ENCODE measurements around the gene PRKD2. TPM values are rescaled to one million over a fixed set of nuclear protein-coding genes. Genes with fewer than 3 reads are reported as not detected.
A peak's percentile ranks its signal among the peaks of the same experiment; 100 is the strongest.

PRKD2 gene
- total and polyA plus RNA-seq, 2 experiments from 2014 or later, result 53.8 to 68.0 TPM

DNA sequence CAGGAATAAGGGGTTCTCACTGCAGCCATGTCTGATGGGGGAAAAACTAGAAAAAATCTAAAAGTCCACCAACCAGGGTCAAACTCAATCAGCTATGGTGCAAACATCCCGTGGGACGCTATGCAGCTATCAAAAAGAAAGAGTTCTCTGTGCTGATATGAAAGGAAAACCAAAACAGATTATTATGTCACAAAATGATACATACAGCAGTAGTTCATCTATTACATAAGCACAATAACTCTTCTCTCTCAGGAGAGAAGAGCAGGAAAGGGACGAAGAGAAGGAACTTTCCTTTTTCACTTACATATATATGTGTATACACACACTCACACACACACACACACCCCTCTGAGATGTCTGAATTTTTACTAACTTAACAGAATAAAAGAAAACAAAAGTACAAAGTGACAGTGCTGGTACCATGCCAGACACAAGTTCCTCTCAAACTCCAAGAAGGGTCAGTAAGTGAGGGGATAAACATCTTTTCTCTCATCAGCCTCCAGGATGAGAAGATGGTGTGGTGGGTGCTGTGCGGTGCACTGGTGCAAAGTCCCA is 26.1 kb upstream of the PRKD2 start:
- H3K36me3 Mint-ChIP-seq (ENCODE audit: low read depth), result peaks cover 28% of the 10 kb centered on the region
- Histone ChIP-seq H3K4me1 (ENCODE audit: insufficient read depth) (peaks cover 7% of the 10 kb centered on the region; the same call in 1 of the 2 replicates), H2AFZ (no peak overlapping the region), H3K9me2 (ENCODE audit: insufficient read depth) (no peaks in the 10 kb centered on the region), H3K4me3 (no peak overlapping the region), H3F3A (replicated peaks; ENCODE audit: low read depth) (0 out of 2 replicates have a peak, but pooled peaks cover 6% of the 10 kb centered on the region), H3K79me2 (replicated peaks; ENCODE audit: insufficient read depth) (peaks cover 78% of the 10 kb centered on the region), H4K20me1 (replicated peaks; ENCODE audit: insufficient read depth) (peaks cover 69% of the 10 kb centered on the region), H3K36me3 (ENCODE audit: insufficient read depth) (peaks cover 4% of the 10 kb centered on the region; the same call in 1 of the 2 replicates), H3K27me3 (ENCODE audit: insufficient read depth) (no peaks in the 10 kb centered on the region), H3K27ac (ENCODE audit: low read depth) (no peak overlapping the region), H3K4me2 (no peak overlapping the region)
- H3K4me1 Mint-ChIP-seq, result peaks cover 50% of the 10 kb centered on the region
- H3K27me3 Mint-ChIP-seq (ENCODE audit: insufficient read depth, low read depth, poor library complexity), result peaks cover 23% of the 10 kb centered on the region
- no peaks in the 10 kb centered on the region; the same call in 1 of the 3 replicates for H3K9me3 Mint-ChIP-seq
- TF ChIP-seq EZH2phosphoT487 (IDR thresholded peaks at IDR 0.05; ENCODE audit: unreplicated experiment) (no peak), ZNF462 (CRISPR knock-in tag; IDR thresholded peaks at IDR 0.05) (no peak), JUNB (IDR thresholded peaks at IDR 0.05; ENCODE audit: unreplicated experiment) (no peak), NANOG (IDR thresholded peaks at IDR 0.05; ENCODE audit: borderline replicate concordance) (no peak), REST (IDR thresholded peaks at IDR 0.05; ENCODE audit: unreplicated experiment) (no peak), POLR2AphosphoS5 (IDR thresholded peaks at IDR 0.05; ENCODE audit: low read depth) (no peak), EZH2 (IDR thresholded peaks at IDR 0.05; ENCODE audit: low read depth, unreplicated experiment) (no peak), ZNF114 (CRISPR knock-in tag; IDR thresholded peaks at IDR 0.05) (no peak)
- ATAC-seq (no peak), DNase-seq (ENCODE audit: low spot score) (no peak)
- H3K4me3 Mint-ChIP-seq, result peak overlapping the region; percentile 7; the same call in 1 of the 3 replicates
- no peak overlapping the region for H3K27ac Mint-ChIP-seq
